Ascending aorta (tissue), 2 donors: ENCODE measurements around the gene FLT4. TPM values are rescaled to one million over a fixed set of nuclear protein-coding genes. Genes with fewer than 3 reads are reported as not detected.

ENCODE experiments used
- DNase-seq, 2 donors: peaks; one replicate each; pipeline ENCODE4 v3.0.0-alpha.2; 2019; ENCODE audit warnings: low spot score in 2 of 2
- H3K27ac ChIP-seq, 2 donors: fragments of 200-600 bp; sonication (generic); one replicate each; pipeline ENCODE4 v1.5.1; 2016 to 2017; ENCODE audit warnings: mild to moderate bottlenecking in 1 of 2
- H3K27me3 ChIP-seq: fragments of 200-600 bp; sonication (generic); one replicate; pipeline ENCODE4 v1.5.1; 2017
- H3K36me3 ChIP-seq, 2 donors: fragments of 200-600 bp; sonication (generic); one replicate each; pipeline ENCODE4 v1.5.1; 2016
- H3K4me1 ChIP-seq, 2 donors: fragments of 200-600 bp; sonication (generic); one replicate each; pipeline ENCODE4 v1.5.1; 2016 to 2017; ENCODE audit warnings: mild to moderate bottlenecking in 1 of 2
- H3K4me3 ChIP-seq, 2 donors: fragments of 200-600 bp; sonication (generic); one replicate each; pipeline ENCODE4 v1.5.1; 2016 to 2017; ENCODE audit warnings: mild to moderate bottlenecking in 1 of 2
- H3K9me3 ChIP-seq, 2 donors: fragments of 200-600 bp; sonication (generic); one replicate each; pipeline ENCODE4 v1.5.1; 2016
- intact Hi-C: fragments of 100-400 bp; cut with DNase I; formaldehyde crosslinking; loops from one replicate; pipeline ENCODE4 v1.15.1; 2023
- total RNA-seq: library from RNA; depleted of rRNA; stranded (reverse); fragments of >200 nt; gene quantifications from one replicate; pipeline ENCODE4 v1.1.0, GENCODE V29; 2016
- TF ChIP-seq, protein P1 (sequence below), 3 experiments: fragments of 200-600 bp in 2 of 3; fragments of 450-650 bp in 1 of 3; sonication (generic) in 2 of 3; IDR thresholded peaks; one replicate each; pipeline ENCODE4 v1.5.1; 2016 to 2019; ENCODE audit warnings: antibody characterized with exemption in 3 of 3, mild to moderate bottlenecking in 1 of 3, moderate library complexity in 1 of 3

Gene FLT4
- total RNA-seq, 1 donor from 2014 or later = 53.5 TPM

DNA sequence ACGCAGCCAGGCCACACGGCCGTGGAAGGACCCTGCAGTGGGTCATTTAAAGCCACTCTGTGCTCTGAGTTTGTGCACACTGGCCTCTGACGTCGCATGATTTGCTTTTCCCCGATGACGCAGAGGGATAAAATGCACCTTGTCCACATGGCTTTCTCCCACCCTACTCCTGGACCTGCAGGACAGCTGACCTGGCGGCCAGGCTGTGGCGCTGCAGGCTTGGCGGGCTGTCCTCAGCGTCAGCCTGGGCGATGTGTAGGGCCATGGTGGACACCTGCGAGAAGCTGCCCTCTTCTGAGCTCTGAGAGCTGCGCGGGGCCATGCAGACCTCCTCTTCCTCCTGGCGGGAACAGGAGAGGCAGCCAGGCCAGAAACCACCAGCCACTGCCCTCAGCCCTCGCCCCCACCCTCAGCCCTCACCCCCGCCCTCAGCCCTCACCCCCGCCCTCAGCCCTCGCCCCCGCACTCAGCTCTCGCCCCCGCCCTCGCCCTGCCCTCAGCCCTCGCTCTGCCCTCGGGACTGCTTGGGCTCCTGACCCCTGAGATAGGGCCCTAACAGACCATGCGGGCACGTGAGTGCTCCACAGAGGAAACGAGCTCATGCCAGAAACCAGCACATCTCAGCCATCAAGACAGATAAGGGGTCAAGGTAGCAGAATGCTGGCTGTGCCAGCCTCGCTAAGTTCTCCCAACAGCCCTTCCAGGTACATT, 38.1 kb downstream of the FLT4 start:
- H3K27me3 ChIP-seq = no peaks in the 10 kb centered on the region

GRCh38 chr5:180609817-180610550, 39.4 kb downstream of the FLT4 start:
- Histone ChIP-seq H3K36me3 (no peaks in the 10 kb centered on the region), H3K9me3 (no peaks in the 10 kb centered on the region), H3K4me1 (no peaks in the 10 kb centered on the region), H3K27ac (no peak overlapping the region), H3K4me3 (no peak overlapping the region), H3K27me3 (no peaks in the 10 kb centered on the region)
- no peak for DNase-seq
- intact Hi-C loops = no loop called here
- TF ChIP-seq, protein P1, sequence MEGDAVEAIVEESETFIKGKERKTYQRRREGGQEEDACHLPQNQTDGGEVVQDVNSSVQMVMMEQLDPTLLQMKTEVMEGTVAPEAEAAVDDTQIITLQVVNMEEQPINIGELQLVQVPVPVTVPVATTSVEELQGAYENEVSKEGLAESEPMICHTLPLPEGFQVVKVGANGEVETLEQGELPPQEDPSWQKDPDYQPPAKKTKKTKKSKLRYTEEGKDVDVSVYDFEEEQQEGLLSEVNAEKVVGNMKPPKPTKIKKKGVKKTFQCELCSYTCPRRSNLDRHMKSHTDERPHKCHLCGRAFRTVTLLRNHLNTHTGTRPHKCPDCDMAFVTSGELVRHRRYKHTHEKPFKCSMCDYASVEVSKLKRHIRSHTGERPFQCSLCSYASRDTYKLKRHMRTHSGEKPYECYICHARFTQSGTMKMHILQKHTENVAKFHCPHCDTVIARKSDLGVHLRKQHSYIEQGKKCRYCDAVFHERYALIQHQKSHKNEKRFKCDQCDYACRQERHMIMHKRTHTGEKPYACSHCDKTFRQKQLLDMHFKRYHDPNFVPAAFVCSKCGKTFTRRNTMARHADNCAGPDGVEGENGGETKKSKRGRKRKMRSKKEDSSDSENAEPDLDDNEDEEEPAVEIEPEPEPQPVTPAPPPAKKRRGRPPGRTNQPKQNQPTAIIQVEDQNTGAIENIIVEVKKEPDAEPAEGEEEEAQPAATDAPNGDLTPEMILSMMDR (IDR thresholded peaks at IDR 0.05) = no peak

More for the DNA sequence above, 38.1 kb downstream of the FLT4 start:
- H3K4me3 ChIP-seq = no peak overlapping the region
- no peaks in the 10 kb centered on the region for H3K36me3 ChIP-seq
- TF ChIP-seq, protein P1 (IDR thresholded peaks at IDR 0.05) = no peak
- no peak for DNase-seq
- H3K4me1 ChIP-seq = no peaks in the 10 kb centered on the region
- H3K27ac ChIP-seq = no peak overlapping the region
- intact Hi-C loops = no loop called here
- no peaks in the 10 kb centered on the region for H3K9me3 ChIP-seq

DNA sequence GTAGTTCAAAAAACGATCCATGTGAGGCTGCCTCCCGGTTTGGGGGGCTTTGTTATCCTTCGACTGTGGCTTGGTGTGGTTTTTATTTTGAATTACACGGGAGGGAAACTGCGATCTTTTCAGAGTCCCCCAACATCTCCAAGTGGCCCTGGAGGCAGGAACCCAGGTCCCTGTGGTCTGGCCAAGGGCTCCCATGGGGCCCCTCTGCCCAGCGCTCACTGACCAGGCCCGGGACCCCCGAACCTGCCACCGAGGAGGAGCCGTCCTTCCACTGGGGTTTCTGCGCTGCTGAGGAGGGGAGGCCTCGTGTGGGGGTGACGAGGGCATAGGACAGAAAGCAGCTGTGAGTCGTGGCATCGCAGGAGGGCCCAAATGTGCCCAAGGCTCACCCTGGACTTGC, 40.0 kb downstream of the FLT4 start:
- Histone ChIP-seq H3K4me3 (no peak overlapping the region), H3K27me3 (no peaks in the 10 kb centered on the region), H3K9me3 (no peaks in the 10 kb centered on the region), H3K4me1 (no peaks in the 10 kb centered on the region), H3K27ac (no peak overlapping the region), H3K36me3 (no peaks in the 10 kb centered on the region)
- DNase-seq = no peak
- TF ChIP-seq, protein P1 (IDR thresholded peaks at IDR 0.05) = no peak
- intact Hi-C loops = no loop called here

DNA sequence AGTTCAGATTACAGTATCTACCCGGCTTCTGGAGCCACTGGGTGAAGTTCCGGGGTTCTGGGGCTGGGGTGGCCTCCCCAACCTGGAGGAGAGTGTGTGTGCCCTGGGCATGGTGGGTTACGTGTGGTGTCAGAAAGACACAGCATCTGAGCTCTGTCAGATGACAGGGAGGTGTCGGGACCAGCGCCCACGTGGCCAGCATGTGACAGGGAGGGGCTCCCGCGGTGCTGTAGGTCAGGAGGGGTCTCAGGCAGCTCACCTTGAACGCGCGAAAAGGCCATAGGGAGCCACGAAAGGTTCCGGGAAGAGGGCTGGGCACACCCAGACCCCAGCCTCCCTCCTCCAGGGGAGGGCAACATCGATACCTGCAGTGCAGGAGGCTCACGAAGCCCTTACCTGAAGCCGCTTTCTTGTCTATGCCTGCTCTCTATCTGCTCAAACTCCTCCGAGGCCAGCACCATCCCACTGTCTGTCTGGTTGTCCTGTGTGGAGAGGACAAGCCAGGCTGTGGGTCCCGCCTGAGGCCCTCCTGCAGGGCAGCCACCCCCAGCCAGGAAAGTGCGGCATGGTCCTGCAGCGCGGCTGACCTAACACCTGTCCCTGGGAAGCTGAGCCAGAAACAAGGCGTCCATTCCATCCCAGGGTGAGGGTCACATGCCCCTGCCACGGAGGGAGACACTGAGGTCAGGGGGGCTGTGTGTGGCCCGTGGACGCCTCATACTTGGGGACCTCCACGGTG, 40.7 kb downstream of the FLT4 start:
- intact Hi-C loops = no loop called here
- no peak for DNase-seq
- Histone ChIP-seq H3K4me1 (no peaks in the 10 kb centered on the region), H3K4me3 (no peak overlapping the region), H3K27ac (no peak overlapping the region), H3K9me3 (no peaks in the 10 kb centered on the region), H3K36me3 (no peaks in the 10 kb centered on the region), H3K27me3 (no peaks in the 10 kb centered on the region)
- TF ChIP-seq, protein P1 (IDR thresholded peaks at IDR 0.05) = no peak

GRCh38 chr5:180607861-180608571, 41.4 kb downstream of the FLT4 start:
- no peaks in the 10 kb centered on the region for H3K27me3 ChIP-seq
- no peak for DNase-seq
- H3K27ac ChIP-seq = no peak overlapping the region
- intact Hi-C loops = no loop called here
- no peaks in the 10 kb centered on the region for H3K4me1 ChIP-seq
- TF ChIP-seq, protein P1 (IDR thresholded peaks at IDR 0.05) = no peak
- no peaks in the 10 kb centered on the region for H3K9me3 ChIP-seq
- H3K36me3 ChIP-seq = no peaks in the 10 kb centered on the region
- no peak overlapping the region for H3K4me3 ChIP-seq
